Jurkat, Clone E6-1 (cell line): ENCODE results near the gene LCP1.
A peak's percentile ranks its signal among the peaks of the same experiment; 100 is the strongest.

Experiments used
- DNase-seq: peaks from one replicate; pipeline ENCODE4 v3.0.0-alpha.2; 2011; ENCODE audit warnings: low read depth, low spot score
- H3K4me3 ChIP-seq: 2 replicates; pipeline ENCODE4 v1.5.1; 2011; ENCODE audit warnings: mild to moderate bottlenecking, low read length, control low read depth, moderate library complexity

LCP1 gene

GRCh38 chr13:46079770-46080169 lies 102.2 kb downstream of the LCP1 start:
- no peak overlapping the region for H3K4me3 ChIP-seq
- DNase-seq = peak; percentile 71

GRCh38 chr13:46077265-46077664 lies 104.7 kb downstream of the LCP1 start:
- no peak overlapping the region for H3K4me3 ChIP-seq
- DNase-seq = no peak

DNA sequence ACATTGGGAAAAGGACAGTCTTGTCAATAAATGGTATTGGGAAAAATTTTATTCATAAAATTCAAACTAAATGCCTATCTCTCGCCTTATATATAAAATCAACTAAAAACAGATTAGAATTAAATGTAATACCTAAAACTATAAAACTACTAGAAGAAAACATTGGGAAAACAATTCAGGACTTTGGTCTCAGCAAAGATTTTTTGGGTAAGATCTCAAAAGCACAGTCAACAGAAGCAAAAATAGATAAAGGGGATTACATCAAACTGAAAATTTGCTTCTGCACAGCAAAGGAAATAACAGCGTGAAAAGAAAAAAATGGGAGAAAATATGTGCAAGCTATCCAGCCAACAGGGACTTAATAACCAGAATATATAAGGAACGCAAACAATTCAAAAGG lies 105.2 kb downstream of the LCP1 start:
- no peak for DNase-seq
- no peak overlapping the region for H3K4me3 ChIP-seq
